HepG2 (cell line): Measurements from ENCODE around the gene PRSS36. TPM values are rescaled to one million over a fixed set of nuclear protein-coding genes. Genes with fewer than 3 reads are reported as not detected.

Experiments
- DR1 ChIP-seq: sonication (generic); formaldehyde crosslinking; IDR thresholded peaks from 2 replicates; pipeline ENCODE4 v1.8.0; 2021; ENCODE audit warnings: mild to moderate bottlenecking, missing genetic modification reagents, inconsistent platforms
- GPN1 ChIP-seq: sonication (generic); formaldehyde crosslinking; IDR thresholded peaks from 2 replicates; pipeline ENCODE4 v1.5.1; 2020; ENCODE audit warnings: missing genetic modification reagents, borderline replicate concordance
- KDM6A ChIP-seq: IDR thresholded peaks from 2 replicates; pipeline ENCODE4 v1.6.1; 2016; ENCODE audit warnings: low read depth
- NPAS2 ChIP-seq: sonication (generic); formaldehyde crosslinking; IDR thresholded peaks from 2 replicates; pipeline ENCODE4 v1.8.0; 2022; ENCODE audit warnings: mild to moderate bottlenecking, missing genetic modification reagents, borderline replicate concordance
- POLR2AphosphoS5 ChIP-seq: IDR thresholded peaks from 2 replicates; pipeline ENCODE4 v1.6.1; 2012; ENCODE audit warnings: low read depth, low read length
- ZBTB37 ChIP-seq: sonication (generic); formaldehyde crosslinking; IDR thresholded peaks from 2 replicates; pipeline ENCODE4 v1.4.0; 2020; ENCODE audit warnings: mild to moderate bottlenecking, missing genetic modification reagents
- ZMYM2 ChIP-seq: sonication (generic); formaldehyde crosslinking; IDR thresholded peaks from 2 replicates; pipeline ENCODE4 v1.8.0; 2022; ENCODE audit warnings: mild to moderate bottlenecking, missing genetic modification reagents
- ZNF749 ChIP-seq: sonication (generic); formaldehyde crosslinking; IDR thresholded peaks from 2 replicates; pipeline ENCODE4 v1.8.0; 2022; ENCODE audit warnings: mild to moderate bottlenecking, missing genetic modification reagents, moderate library complexity, borderline replicate concordance
- ZNF850 ChIP-seq: sonication (generic); formaldehyde crosslinking; conservative IDR thresholded peaks from 2 replicates; pipeline ENCODE4 v1.9.0; 2021; ENCODE audit warnings: mild to moderate bottlenecking, missing genetic modification reagents
- polyA plus RNA-seq, 8 experiments: library from polyadenylated mRNA; depleted of rRNA in 3 of 8; stranded (reverse) in 7 of 8; unstranded in 1 of 8; fragments of >200 nt; fragmentation: Illumina TruSeq in 4 of 8; extraction: Trizol in 4 of 8; gene quantifications; 2 replicates each; pipeline versions ENCODE4 v1.2.1 to v1.2.3, GENCODE V29; 2011 to 2016; ENCODE audit warnings: low read depth in 4 of 8, missing spikeins in 1 of 8, mixed read lengths in 1 of 8; ENCODE audit not compliant: insufficient read depth in 1 of 8
- total RNA-seq, 5 experiments: library from RNA; depleted of rRNA; stranded (reverse); fragments of >200 nt; fragmentation: Illumina TruSeq; extraction: Trizol; gene quantifications; 2 replicates each; pipeline ENCODE4 v1.2.3, GENCODE V29; 2016; ENCODE audit warnings: low read depth in 1 of 5
- TF ChIP-seq, protein P1 (sequence below): sonication (generic); formaldehyde crosslinking; IDR thresholded peaks from 2 replicates; pipeline ENCODE4 v1.4.0; 2020; ENCODE audit warnings: mild to moderate bottlenecking, missing genetic modification reagents
- TF ChIP-seq, protein P2 (sequence below): sonication (generic); formaldehyde crosslinking; IDR thresholded peaks from 2 replicates; pipeline ENCODE4 v1.4.0; 2020; ENCODE audit warnings: missing genetic modification reagents, borderline replicate concordance
- TF ChIP-seq, protein P3 (sequence below): IDR thresholded peaks from 2 replicates; pipeline ENCODE4 v1.6.1; 2016; ENCODE audit warnings: low read depth, borderline replicate concordance

PRSS36 gene
- total and polyA plus RNA-seq, 2 of the 13 experiments (the other 11 are each of a cell fraction or from before 2014, with no cell fraction given), result 1.5 to 2.1 TPM

GRCh38 chr16:31108035-31108793, 41.7 kb downstream of the PRSS36 start, which contains the start of gene BCKDK (continued):
- TF ChIP-seq, protein P1, sequence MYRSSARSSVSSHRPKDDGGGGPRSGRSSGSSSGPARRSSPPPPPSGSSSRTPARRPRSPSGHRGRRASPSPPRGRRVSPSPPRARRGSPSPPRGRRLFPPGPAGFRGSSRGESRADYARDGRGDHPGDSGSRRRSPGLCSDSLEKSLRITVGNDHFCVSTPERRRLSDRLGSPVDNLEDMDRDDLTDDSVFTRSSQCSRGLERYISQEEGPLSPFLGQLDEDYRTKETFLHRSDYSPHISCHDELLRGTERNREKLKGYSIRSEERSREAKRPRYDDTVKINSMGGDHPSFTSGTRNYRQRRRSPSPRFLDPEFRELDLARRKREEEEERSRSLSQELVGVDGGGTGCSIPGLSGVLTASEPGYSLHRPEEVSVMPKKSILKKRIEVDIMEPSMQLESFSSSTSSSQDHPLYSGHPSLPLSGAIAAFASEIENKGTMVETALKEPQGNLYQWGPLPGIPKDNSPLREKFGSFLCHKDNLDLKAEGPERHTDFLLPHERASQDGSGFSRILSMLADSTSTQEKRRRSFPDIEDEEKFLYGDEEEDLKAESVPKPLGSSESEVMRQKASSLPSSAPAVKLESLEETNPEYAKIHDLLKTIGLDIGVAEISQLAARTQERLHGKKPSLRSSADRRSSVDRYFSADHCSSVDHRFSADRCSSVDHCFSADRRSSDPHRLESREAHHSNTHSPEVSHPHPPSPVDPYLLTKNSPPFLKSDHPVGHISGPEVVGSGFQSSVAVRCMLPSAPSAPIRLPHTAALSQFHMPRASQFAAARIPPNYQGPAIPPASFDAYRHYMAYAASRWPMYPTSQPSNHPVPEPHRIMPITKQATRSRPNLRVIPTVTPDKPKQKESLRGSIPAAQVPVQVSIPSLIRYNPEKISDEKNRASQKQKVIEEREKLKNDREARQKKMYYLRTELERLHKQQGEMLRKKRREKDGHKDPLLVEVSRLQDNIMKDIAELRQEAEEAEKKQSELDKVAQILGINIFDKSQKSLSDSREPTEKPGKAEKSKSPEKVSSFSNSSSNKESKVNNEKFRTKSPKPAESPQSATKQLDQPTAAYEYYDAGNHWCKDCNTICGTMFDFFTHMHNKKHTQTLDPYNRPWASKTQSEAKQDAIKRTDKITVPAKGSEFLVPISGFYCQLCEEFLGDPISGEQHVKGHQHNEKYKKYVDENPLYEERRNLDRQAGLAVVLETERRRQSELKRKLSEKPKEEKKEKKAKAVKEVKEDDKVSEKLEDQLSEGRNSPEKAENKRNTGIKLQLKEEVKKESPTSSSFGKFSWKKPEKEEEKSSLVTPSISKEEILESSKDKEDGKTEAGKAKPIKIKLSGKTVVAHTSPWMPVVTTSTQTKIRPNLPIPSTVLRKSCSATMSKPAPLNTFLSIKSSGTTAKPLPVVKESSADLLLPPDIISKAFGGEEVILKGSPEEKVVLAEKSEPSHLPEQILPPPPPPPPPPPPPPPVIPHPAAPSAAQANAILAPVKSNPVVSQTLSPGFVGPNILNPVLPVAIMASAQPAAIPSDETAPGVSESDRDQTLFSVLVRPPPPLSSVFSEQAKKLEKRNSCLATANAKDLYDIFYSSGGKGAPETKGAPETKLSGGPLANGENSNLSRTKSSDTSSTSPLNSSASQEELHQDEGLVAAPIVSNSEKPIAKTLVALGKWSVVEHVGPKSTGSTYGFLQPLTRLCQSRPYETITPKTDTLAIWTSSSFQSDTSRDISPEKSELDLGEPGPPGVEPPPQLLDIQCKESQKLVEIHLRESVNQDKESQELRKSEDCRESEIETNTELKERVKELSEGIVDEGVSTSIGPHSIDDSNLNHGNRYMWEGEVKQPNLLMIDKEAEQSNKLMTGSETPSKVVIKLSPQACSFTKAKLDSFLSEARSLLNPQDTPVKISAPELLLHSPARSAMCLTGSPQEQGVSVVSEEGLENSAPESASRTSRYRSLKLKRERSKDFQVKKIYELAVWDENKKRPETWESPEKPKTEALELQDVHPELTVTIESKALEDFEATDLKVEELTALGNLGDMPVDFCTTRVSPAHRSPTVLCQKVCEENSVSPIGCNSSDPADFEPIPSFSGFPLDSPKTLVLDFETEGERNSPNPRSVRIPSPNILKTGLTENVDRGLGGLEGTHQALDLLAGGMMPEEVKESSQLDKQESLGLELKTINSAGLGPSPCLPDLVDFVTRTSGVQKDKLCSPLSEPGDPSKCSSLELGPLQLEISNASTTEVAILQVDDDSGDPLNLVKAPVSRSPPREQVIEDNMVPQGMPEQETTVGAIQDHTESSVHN, result no peak
- TF ChIP-seq KDM6A (no peak), DR1 (CRISPR knock-in tag) (0 out of 2 replicates have a peak, but pooled peaks have one; percentile 33), NPAS2 (CRISPR knock-in tag) (no peak), ZBTB37 (CRISPR knock-in tag) (no peak), ZNF850 (CRISPR knock-in tag) (peak; percentile 79; the same call in 1 of the 2 replicates), ZNF749 (CRISPR knock-in tag) (peak; percentile 79), GPN1 (peak; percentile 84), POLR2AphosphoS5 (peak; percentile 71), ZMYM2 (no peak; the same call in 1 of the 2 replicates)
- TF ChIP-seq, protein P2, sequence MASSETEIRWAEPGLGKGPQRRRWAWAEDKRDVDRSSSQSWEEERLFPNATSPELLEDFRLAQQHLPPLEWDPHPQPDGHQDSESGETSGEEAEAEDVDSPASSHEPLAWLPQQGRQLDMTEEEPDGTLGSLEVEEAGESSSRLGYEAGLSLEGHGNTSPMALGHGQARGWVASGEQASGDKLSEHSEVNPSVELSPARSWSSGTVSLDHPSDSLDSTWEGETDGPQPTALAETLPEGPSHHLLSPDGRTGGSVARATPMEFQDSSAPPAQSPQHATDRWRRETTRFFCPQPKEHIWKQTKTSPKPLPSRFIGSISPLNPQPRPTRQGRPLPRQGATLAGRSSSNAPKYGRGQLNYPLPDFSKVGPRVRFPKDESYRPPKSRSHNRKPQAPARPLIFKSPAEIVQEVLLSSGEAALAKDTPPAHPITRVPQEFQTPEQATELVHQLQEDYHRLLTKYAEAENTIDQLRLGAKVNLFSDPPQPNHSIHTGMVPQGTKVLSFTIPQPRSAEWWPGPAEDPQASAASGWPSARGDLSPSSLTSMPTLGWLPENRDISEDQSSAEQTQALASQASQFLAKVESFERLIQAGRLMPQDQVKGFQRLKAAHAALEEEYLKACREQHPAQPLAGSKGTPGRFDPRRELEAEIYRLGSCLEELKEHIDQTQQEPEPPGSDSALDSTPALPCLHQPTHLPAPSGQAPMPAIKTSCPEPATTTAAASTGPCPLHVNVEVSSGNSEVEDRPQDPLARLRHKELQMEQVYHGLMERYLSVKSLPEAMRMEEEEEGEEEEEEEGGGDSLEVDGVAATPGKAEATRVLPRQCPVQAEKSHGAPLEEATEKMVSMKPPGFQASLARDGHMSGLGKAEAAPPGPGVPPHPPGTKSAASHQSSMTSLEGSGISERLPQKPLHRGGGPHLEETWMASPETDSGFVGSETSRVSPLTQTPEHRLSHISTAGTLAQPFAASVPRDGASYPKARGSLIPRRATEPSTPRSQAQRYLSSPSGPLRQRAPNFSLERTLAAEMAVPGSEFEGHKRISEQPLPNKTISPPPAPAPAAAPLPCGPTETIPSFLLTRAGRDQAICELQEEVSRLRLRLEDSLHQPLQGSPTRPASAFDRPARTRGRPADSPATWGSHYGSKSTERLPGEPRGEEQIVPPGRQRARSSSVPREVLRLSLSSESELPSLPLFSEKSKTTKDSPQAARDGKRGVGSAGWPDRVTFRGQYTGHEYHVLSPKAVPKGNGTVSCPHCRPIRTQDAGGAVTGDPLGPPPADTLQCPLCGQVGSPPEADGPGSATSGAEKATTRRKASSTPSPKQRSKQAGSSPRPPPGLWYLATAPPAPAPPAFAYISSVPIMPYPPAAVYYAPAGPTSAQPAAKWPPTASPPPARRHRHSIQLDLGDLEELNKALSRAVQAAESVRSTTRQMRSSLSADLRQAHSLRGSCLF (CRISPR knock-in tag), result no peak
- TF ChIP-seq, protein P3, sequence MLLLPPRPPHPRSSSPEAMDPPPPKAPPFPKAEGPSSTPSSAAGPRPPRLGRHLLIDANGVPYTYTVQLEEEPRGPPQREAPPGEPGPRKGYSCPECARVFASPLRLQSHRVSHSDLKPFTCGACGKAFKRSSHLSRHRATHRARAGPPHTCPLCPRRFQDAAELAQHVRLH (CRISPR knock-in tag), result no peak
